Ishikawa (cell line): ENCODE measurements around the gene ALG1.

ENCODE experiments used
- CEBPB ChIP-seq: IDR thresholded peaks from 2 replicates; pipeline ENCODE4 v1.6.1; 2012
- CREB1 ChIP-seq: IDR thresholded peaks from 2 replicates; pipeline ENCODE4 v1.6.1; 2012; ENCODE audit warnings: low read depth
- NFIC ChIP-seq: IDR thresholded peaks from 2 replicates; pipeline ENCODE4 v1.6.1; 2012
- YY1 ChIP-seq: IDR thresholded peaks from 2 replicates; pipeline ENCODE4 v1.6.1; 2012; ENCODE audit warnings: low read depth
- ZBTB7A ChIP-seq: IDR thresholded peaks from 2 replicates; pipeline ENCODE4 v1.6.1; 2012; ENCODE audit warnings: low read depth

DNA sequence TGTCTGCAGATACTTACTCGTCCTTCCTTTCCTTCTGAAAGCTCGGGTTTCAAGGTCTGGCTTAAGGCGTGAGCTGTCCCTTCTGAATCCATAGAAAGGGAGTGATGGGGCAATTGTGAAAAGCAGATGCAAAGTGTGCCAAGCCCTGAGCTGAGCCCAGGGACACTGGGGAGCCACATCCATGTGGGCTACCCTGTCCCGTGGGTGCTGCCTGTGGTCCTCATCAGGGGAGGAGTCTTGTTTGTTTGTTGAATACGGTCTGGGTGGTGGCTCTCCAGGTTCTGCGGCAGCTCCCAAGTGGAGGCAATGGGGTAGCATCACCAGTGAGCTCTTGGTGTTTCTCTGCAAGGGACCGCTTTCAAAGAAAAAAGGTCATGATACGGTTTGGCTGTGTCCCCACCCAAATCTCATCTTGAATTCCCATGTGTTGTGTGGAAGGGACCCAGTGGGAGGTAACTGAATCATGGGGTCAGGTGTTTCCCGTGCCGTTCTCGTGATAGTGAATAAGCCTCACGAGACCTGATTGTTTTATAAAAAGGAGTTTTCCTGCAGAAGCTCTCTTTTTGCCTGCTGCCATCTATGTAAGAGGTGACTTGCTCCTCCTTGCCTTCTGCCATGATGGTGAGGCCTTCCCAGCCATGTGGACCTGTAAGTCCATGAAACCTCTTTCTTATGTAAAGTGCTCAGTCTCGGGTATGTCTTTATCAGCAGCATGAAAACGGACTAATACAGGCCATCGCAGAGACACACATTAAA lies 1.0 kb upstream of the ALG1 start:
- TF ChIP-seq CREB1 (no peak), ZBTB7A (no peak), CEBPB (no peak), NFIC (no peak), YY1 (no peak)
